HG03457 (cell line): Measurements from ENCODE around the gene IFITM1.
"Not testable (repeated sequence)": the region's sequence is repeated elsewhere in the genome, so short reads cannot be mapped to it uniquely, and the experiment has no call there.

Experiments
- ATAC-seq: cut with Tn5 transposase; IDR thresholded peaks from one replicate; pipeline ENCODE4 v1.9.1; 2021; ENCODE audit warnings: moderate number of reproducible peaks; ENCODE audit not compliant: unreplicated experiment

The IFITM1 gene

DNA sequence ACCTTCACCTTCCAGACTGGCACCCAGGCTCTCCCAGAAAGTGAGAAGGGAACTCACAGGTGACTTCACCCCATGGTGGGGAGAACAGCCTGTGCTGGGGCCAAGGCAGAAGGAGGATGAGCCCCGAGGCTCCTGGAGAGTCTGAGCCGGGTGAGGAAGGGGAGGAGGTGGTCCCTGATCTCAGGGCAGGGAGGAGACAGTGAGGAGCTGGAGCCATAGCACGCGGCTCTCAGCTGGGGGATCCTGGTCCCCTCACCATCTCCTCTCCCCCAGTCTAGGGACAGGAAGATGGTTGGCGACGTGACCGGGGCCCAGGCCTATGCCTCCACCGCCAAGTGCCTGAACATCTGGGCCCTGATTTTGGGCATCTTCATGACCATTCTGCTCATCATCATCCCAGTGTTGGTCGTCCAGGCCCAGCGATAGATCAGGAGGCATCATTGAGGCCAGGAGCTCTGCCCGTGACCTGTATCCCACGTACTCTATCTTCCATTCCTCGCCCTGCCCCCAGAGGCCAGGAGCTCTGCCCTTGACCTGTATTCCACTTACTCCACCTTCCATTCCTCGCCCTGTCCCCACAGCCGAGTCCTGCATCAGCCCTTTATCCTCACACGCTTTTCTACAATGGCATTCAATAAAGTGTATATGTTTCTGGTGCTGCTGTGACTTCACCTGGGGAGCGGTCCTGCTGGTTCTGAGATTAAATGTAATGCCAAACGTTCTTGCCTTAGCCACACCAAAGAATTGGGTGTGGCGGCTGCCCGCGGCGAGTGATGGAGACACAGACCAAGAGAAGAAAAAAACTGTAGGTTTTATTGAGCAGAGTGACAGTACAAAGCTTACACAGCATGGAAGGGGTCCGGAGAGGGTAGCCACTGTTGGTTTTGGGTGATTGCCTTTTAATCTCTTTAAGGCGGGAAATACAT lies 4.8 kb upstream of the IFITM1 start:
- ATAC-seq, result not testable (repeated sequence)

DNA sequence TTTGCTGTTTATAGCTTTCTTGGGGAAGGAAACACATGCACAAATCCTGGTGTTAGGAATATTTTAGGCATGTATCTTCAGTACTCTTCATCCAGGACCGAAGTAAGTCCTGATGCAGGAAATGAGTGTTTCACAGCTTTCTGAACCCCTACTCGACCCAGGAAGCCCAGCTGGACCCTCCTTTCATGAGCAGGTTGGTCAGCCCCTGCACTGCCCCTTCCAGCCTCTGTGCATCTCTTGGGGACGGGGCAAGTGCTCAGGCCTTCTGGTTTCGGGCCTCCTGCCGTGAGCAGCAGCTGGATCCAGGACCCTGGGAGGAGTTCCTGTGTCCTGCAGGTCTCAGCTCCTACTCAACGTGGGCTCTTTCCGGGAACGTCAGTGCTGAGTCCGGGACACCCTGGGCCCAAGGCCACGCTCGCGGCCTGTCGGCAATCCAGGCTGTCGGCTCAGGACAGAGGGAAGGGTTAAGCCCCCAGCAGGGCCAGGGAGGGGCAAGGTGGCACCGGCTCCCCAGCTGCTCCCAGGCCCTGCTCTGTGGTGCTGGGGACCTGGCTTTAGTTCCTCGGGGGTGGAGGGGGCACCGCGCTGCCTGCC lies 3.8 kb upstream of the IFITM1 start:
- ATAC-seq, result not testable (repeated sequence)

- peak; percentile 38 for ATAC-seq
Measured at GRCh38 chr11:311013-311748, 2.7 kb upstream of the IFITM1 start.

DNA sequence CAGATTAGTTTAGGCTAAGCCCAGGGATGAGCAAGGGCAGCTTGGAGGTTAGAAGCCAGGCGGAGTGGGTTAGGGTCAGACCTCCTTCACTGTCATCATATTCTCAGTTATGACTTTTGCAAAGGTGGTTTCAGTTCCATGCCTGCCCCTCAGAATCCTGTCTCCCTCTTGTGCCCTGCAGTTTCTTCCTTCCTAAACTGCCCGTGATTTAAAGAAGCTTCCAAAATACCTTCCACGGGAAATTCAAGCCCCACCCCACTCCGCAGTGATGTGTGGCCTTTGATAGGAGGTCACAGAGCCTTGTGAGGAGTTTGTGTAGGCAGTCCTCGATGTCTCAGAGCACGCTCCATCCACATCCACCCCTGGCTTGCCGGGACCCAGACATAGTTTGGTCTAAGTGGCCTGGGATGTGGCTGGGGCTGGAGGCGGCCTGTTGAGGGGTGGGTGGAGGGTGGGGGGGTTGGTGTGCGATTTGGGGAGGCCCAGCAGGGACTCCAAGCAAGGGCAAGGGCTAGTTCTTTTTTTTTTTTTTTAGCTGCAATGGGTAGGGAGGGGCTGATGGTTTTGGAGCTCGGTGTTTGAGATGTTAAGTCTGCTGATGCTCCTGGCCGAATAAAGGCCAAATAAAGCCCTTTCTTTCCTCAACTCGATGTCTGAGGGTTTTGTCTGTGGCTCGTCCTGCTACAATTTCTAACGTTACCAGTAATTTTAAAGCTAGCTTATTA lies 1.6 kb upstream of the IFITM1 start:
- no peak for ATAC-seq

DNA sequence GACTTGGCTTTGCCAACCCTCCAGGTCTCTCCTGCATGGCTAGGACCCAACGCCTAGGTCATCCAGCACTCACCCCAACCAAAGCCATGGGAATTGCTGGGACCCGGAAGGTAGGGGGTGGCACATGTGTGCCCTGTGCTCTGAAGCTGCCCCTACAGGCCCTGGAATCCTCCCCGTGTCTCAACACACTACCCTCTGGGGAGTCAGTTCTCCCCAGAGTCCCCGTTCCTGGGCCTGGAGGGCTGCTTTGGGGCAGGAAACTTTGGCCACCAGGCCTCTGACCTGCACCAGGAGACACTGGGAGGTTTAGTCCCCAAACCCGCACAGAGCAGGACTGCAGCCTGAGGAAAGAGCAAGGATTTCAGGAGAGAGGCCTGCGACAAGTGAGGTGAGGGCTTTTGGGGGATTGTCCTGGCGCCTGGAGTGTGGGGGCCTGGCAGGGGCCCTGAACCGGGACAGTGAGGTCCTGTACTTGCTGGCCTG lies 495 bp upstream of the IFITM1 start:
- ATAC-seq, result no peak

DNA sequence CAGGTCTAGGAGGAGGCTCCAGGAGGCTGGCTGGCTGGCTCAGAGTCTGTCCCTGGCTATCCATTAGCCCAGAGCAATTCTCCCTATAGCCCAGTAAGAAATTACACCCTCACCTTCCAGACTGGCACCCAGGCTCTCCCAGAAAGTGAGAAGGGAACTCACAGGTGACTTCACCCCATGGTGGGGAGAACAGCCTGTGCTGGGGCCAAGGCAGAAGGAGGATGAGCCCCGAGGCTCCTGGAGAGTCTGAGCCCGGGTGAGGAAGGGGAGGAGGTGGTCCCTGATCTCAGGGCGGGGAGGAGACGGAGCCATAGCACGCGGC lies 675 bp downstream of the IFITM1 start:
- not testable (repeated sequence) for ATAC-seq

- no peak for ATAC-seq
Measured at GRCh38 chr11:315051-315481, 1.2 kb downstream of the IFITM1 start.

GRCh38 chr11:315516-315994 lies 1.7 kb downstream of the IFITM1 start:
- ATAC-seq, result no peak

- ATAC-seq, result no peak
Measured at GRCh38 chr11:316031-316701, 2.3 kb downstream of the IFITM1 start.

- no peak for ATAC-seq
Measured at GRCh38 chr11:316891-317301, 3.1 kb downstream of the IFITM1 start.

DNA sequence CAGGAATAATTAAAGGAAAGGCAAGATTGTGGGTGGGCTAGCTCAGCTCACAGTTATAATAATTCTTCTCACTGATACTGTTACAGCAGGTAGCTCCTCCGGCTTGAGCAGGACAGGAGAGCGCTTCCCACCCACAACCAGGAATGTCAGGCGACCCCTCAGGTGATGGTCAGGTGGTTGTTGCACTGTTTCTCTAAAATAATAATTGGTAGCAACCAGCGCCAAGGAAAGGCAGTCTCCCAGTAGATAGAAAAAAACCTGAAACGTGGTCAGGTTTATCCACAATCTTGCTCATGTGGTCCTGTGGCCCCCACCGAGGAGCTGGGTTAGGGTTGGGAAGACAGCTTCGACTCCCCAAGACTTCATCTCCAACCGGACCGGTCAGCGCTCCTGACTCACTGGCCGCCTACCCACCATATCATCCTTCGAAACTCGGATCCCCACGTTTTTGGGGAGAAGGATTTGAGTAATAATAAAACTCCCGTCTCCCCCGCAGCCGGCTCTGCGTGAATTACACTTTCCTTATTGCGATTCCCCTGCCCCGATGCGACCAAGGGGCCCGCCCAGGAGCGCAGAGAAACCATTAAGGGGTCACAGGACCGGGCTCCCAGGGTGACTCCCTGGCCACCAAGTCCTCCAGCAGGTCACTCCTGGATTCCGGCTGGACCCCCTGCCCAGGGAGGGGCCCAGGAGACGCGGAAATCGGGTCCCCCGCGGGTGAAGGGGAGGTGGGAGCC lies 4.0 kb downstream of the IFITM1 start:
- ATAC-seq, result not testable (repeated sequence)

DNA sequence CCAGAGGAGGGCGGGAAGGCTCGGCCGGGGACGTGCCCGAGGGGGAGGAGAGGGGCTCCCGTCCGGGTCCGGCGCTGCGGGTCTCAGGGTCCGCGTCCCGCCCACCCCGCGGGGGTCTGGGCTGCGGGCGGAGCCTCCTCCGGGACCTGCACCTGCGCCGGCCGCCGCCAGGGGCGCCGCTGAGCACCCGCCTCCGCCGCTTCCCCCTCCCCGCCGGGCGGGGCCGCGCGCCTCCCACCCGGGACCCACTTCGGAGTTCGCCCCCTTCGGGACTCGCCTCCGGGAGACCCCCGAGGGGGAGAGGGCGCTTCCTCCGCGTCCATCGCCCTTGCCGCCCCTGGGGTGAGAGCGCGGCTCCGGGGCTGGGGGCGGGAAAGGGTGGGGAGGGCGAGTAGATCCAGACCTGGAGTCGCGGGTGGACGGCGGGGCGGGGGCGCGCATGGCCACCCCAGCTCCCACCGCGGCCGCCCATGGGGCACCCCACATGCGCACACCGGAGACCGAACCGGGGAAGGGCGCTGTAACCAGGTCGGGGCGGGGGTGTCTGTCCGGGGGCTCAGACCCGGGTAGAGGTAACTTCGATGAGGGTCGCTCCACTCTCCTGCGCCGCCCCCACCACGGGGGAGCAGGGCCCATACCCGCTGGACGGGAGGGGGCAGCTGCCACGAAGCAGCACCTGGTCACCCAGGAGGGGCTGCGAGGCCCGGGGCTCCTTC lies 4.7 kb downstream of the IFITM1 start:
- ATAC-seq, result not testable (repeated sequence)

- ATAC-seq, result not testable (repeated sequence)
Measured at GRCh38 chr11:319121-319887, 5.5 kb downstream of the IFITM1 start.

DNA sequence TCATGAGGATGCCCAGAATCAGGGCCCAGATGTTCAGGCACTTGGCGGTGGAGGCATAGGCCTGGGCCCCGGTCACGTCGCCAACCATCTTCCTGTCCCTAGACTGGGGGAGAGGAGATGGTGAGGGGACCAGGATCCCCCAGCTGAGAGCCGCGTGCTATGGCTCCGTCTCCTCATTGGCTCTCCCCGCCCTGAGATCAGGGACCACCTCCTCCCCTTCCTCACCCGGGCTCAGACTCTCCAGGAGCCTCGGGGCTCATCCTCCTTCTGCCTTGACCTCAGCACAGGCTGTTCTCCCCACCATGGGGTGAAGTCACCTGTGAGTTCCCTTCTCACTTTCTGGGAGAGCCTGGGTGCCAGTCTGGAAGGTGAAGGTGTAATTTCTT lies 6.0 kb downstream of the IFITM1 start:
- not testable (repeated sequence) for ATAC-seq

DNA sequence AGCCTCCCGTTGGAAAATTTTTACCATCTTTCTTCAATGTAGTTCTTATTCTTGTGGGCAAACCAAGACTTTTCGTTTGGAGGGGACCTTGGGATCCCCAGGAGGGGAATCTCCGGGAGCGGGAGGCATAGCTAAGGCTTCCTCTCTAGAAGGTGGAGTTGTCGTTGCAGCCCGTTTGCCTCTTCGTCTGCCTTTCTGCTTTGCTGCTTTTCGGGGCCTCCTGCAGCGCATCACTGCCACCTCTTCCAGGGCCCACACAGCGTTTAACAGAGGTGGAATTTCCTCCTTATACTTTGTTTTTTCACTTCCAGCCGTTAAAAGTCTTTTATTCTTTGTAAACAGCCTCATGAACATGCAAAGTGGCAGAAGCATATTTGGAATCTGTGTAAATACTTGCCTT lies 10.3 kb downstream of the IFITM1 start:
- no peak for ATAC-seq

GRCh38 chr11:324593-325517 lies 11.0 kb downstream of the IFITM1 start:
- ATAC-seq, result not testable (repeated sequence)
